IMR-90 (cell line): ENCODE measurements around the gene TOP3B. TPM values are rescaled to one million over a fixed set of nuclear protein-coding genes. Genes with fewer than 3 reads are reported as not detected.

Experiments
- ATAC-seq: fragments of 200-7000 bp; cut with Tn5 transposase; 2 replicates; pipeline ENCODE4 v1.9.1; 2020; ENCODE audit warnings: low read depth, mild to moderate bottlenecking, moderate library complexity
- BruUV-seq: library from RNA; stranded (reverse); fragments of 400-500 nt; replicated peaks from 2 replicates; lab custom pipeline; 2021; lab: Mats Ljungman, UMichigan
- CTCF ChIA-PET: fragments of 300-600 bp; formaldehyde crosslinking; extraction: SDS; loops from one replicate; lab custom pipeline; 2021; ENCODE audit warnings: antibody characterized with exemption; lab: Yijun Ruan, JAX
- POLR2A ChIA-PET: fragments of 300-600 bp; sonication (Branson Sonifier 250); formaldehyde crosslinking; loops from one replicate; lab custom pipeline; 2022; ENCODE audit warnings: antibody characterized with exemption; ENCODE audit not compliant: unreplicated experiment; lab: Charles Lee
- DNase-seq: peaks from one replicate; pipeline ENCODE4 v3.0.0; 2013
- H2AFZ ChIP-seq: replicated peaks from 2 replicates; pipeline ENCODE3; 2013; ENCODE audit warnings: low read length, mild to moderate bottlenecking; ENCODE audit not compliant: poor library complexity
- H2AK5ac ChIP-seq: 2 replicates; pipeline ENCODE4 v1.6.1; 2013; ENCODE audit warnings: low read depth, low read length, inconsistent platforms
- H2AK9ac ChIP-seq: replicated peaks from 2 replicates; pipeline ENCODE3; 2013; ENCODE audit warnings: mild to moderate bottlenecking, low read depth, low read length, moderate library complexity; ENCODE audit not compliant: poor library complexity
- H2BK120ac ChIP-seq: 2 replicates; pipeline ENCODE4 v1.6.1; 2013; ENCODE audit warnings: low read depth, low read length, inconsistent platforms
- H2BK15ac ChIP-seq: 3 replicates; pipeline ENCODE4 v1.6.1; 2013; ENCODE audit warnings: low read depth, low read length, inconsistent platforms
- H2BK20ac ChIP-seq: 2 replicates; pipeline ENCODE4 v1.6.1; 2013; ENCODE audit warnings: low read depth, mild to moderate bottlenecking, inconsistent platforms, low read length, moderate library complexity
- H2BK5ac ChIP-seq: 2 replicates; pipeline ENCODE4 v1.6.1; 2013; ENCODE audit warnings: mild to moderate bottlenecking, low read depth, low read length, inconsistent platforms; ENCODE audit not compliant: poor library complexity, severe bottlenecking
- H3K14ac ChIP-seq: replicated peaks from 2 replicates; pipeline ENCODE4 v1.6.1; 2013; ENCODE audit warnings: low read depth, low read length, inconsistent platforms
- H3K18ac ChIP-seq: 2 replicates; pipeline ENCODE4 v1.6.1; 2013; ENCODE audit warnings: low read depth, low read length, control low read depth
- H3K23ac ChIP-seq: 2 replicates; pipeline ENCODE4 v1.6.1; 2013; ENCODE audit warnings: low read depth, low read length, inconsistent platforms
- H3K27ac ChIP-seq: 2 replicates; pipeline ENCODE4 v1.5.1; 2013; ENCODE audit warnings: mild to moderate bottlenecking, control low read depth, low read length; ENCODE audit not compliant: insufficient read depth
- H3K27me3 ChIP-seq: 2 replicates; pipeline ENCODE4 v1.6.1; 2013; ENCODE audit warnings: low read length; ENCODE audit not compliant: control insufficient read depth, insufficient read depth
- H3K36me3 ChIP-seq: 2 replicates; pipeline ENCODE4 v1.6.1; 2013; ENCODE audit warnings: low read length, mixed read lengths; ENCODE audit not compliant: control insufficient read depth, insufficient read depth
- H3K4ac ChIP-seq: 2 replicates; pipeline ENCODE4 v1.6.1; 2013; ENCODE audit warnings: low read depth, low read length, inconsistent platforms
- H3K4me1 ChIP-seq: 2 replicates; pipeline ENCODE4 v1.6.1; 2013; ENCODE audit warnings: low read length, mixed read lengths; ENCODE audit not compliant: control insufficient read depth, insufficient read depth
- H3K4me2 ChIP-seq: 2 replicates; pipeline ENCODE4 v1.6.1; 2013; ENCODE audit warnings: low read depth, mild to moderate bottlenecking, control low read depth, low read length, moderate library complexity
- H3K4me3 ChIP-seq: 2 replicates; pipeline ENCODE4 v1.5.1; 2013; ENCODE audit warnings: low read depth, mild to moderate bottlenecking, control low read depth, low read length, moderate library complexity; ENCODE audit not compliant: insufficient read depth
- H3K56ac ChIP-seq: 2 replicates; pipeline ENCODE4 v1.6.1; 2013; ENCODE audit warnings: low read length, inconsistent platforms; ENCODE audit not compliant: insufficient read depth; ENCODE audit errors: extremely low read depth
- H3K79me1 ChIP-seq, 2 experiments: 2 replicates each; pipeline ENCODE4 v1.6.1; 2013; ENCODE audit warnings: low read length in 2 of 2, inconsistent platforms in 1 of 2, low read depth in 1 of 2
- H3K9ac ChIP-seq: 2 replicates; pipeline ENCODE4 v1.6.1; 2013; ENCODE audit warnings: low read depth, low read length, control low read depth
- H3K9me1 ChIP-seq: 2 replicates; pipeline ENCODE4 v1.6.1; 2013; ENCODE audit warnings: low read length, inconsistent platforms; ENCODE audit not compliant: insufficient read depth
- H3K9me3 ChIP-seq: 2 replicates; pipeline ENCODE4 v1.6.1; 2013; ENCODE audit warnings: low read length; ENCODE audit not compliant: control insufficient read depth, insufficient read depth
- H4K20me1 ChIP-seq: 2 replicates; pipeline ENCODE4 v1.6.1; 2013; ENCODE audit warnings: low read length, inconsistent platforms; ENCODE audit not compliant: insufficient read depth
- H4K5ac ChIP-seq: 2 replicates; pipeline ENCODE4 v1.6.1; 2013; ENCODE audit warnings: mild to moderate bottlenecking, low read depth, low read length, control low read depth
- H4K8ac ChIP-seq, 2 experiments: 2 replicates each; pipeline ENCODE4 v1.6.1; 2013; ENCODE audit warnings: low read depth in 2 of 2, low read length in 2 of 2, control low read depth in 1 of 2, inconsistent platforms in 1 of 2
- H4K91ac ChIP-seq: 2 replicates; pipeline ENCODE4 v1.6.1; 2013; ENCODE audit warnings: low read depth, low read length, inconsistent platforms; ENCODE audit not compliant: insufficient read depth
- BHLHE40 ChIP-seq: fragments of 150-350 bp; IDR thresholded peaks from 2 replicates; pipeline ENCODE4 v1.6.1; 2016; ENCODE audit warnings: mild to moderate bottlenecking, low read depth, low read length
- CEBPB ChIP-seq: IDR thresholded peaks from 2 replicates; pipeline ENCODE4 v1.6.1; 2012; ENCODE audit warnings: low read depth, low read length, improper control_type of control experiment
- CHD1 ChIP-seq: IDR thresholded peaks from 2 replicates; pipeline ENCODE4 v1.6.1; 2012; ENCODE audit warnings: low read depth, low read length, improper control_type of control experiment
- CTCF ChIP-seq: conservative IDR thresholded peaks from 2 replicates; pipeline ENCODE4 v1.5.1; 2012; ENCODE audit warnings: mild to moderate bottlenecking, low read depth, low read length, improper control_type of control experiment
- FOS ChIP-seq: fragments of 150-350 bp; IDR thresholded peaks from 2 replicates; pipeline ENCODE4 v1.6.1; 2016; ENCODE audit warnings: low read depth, low read length
- MAFK ChIP-seq: IDR thresholded peaks from 2 replicates; pipeline ENCODE4 v1.6.1; 2012; ENCODE audit warnings: low read depth, low read length, improper control_type of control experiment
- MAZ ChIP-seq: IDR thresholded peaks from 2 replicates; pipeline ENCODE4 v1.6.1; 2012; ENCODE audit warnings: low read depth, mild to moderate bottlenecking, low read length, improper control_type of control experiment, moderate library complexity, borderline replicate concordance
- MXI1 ChIP-seq: IDR thresholded peaks from 2 replicates; pipeline ENCODE4 v1.6.1; 2012; ENCODE audit warnings: low read depth, mild to moderate bottlenecking, low read length, moderate library complexity, borderline replicate concordance
- NFE2L2 ChIP-seq: fragments of 150-350 bp; IDR thresholded peaks from 2 replicates; pipeline ENCODE4 v1.6.1; 2016; ENCODE audit warnings: low read depth, mild to moderate bottlenecking, low read length
- POLR2A ChIP-seq: IDR thresholded peaks from 2 replicates; pipeline ENCODE4 v1.6.1; 2012; ENCODE audit warnings: mild to moderate bottlenecking, low read depth, low read length
- RAD21 ChIP-seq: IDR thresholded peaks from 2 replicates; pipeline ENCODE4 v1.6.1; 2012; ENCODE audit warnings: low read length, improper control_type of control experiment
- RCOR1 ChIP-seq: IDR thresholded peaks from 2 replicates; pipeline ENCODE4 v1.6.1; 2012; ENCODE audit warnings: mild to moderate bottlenecking, low read length, improper control_type of control experiment; ENCODE audit not compliant: insufficient replicate concordance
- RFX5 ChIP-seq: IDR thresholded peaks from 2 replicates; pipeline ENCODE4 v1.8.0; 2012; ENCODE audit warnings: low read depth, mild to moderate bottlenecking, low read length, moderate library complexity
- SMC3 ChIP-seq: fragments of 150-350 bp; IDR thresholded peaks from 2 replicates; pipeline ENCODE4 v1.6.1; 2016; ENCODE audit warnings: low read depth, mild to moderate bottlenecking, antibody characterized with exemption, low read length, moderate library complexity
- USF2 ChIP-seq: fragments of 150-350 bp; IDR thresholded peaks from 2 replicates; pipeline ENCODE4 v1.6.1; 2017; ENCODE audit warnings: mild to moderate bottlenecking, antibody characterized with exemption, low read length, low read depth
- WGBS, 2 experiments: methylation state at CpG; one replicate each; pipeline versions ENCODE4 v1.1.5 to v1.1.7; 2013; ENCODE audit warnings: missing lambda C conversion rate in 2 of 2; ENCODE audit not compliant: insufficient read length in 1 of 2; ENCODE audit errors: extremely low coverage in 2 of 2; 5-methylcytosine and 5-hydroxymethylcytosine counted together
- dilution Hi-C: fragments of 300-500 bp; cut with HindIII; formaldehyde crosslinking; loops from one replicate; pipeline ENCODE4 v1.14.3; 2018; ENCODE audit warnings: low sequenced_read_pairs; ENCODE audit not compliant: unreplicated experiment
- in situ Hi-C: fragments of 300-500 bp; cut with MboI; formaldehyde crosslinking; loops from 3 replicates; pipeline ENCODE4 v1.14.3; 2019; ENCODE audit warnings: low sequenced_read_pairs, inconsistent platforms, mixed read lengths
- intact Hi-C: fragments of 100-400 bp; cut with micrococcal nuclease; formaldehyde crosslinking; loops from 2 replicates; pipeline ENCODE4 v1.10.0; 2022
- polyA plus RNA-seq, 3 experiments: library from polyadenylated mRNA; depleted of rRNA; stranded (reverse); fragments of >200 nt; gene quantifications; 2 replicates each; pipeline ENCODE4 v1.2.3, GENCODE V29; 2012; ENCODE audit warnings: low replicate concordance in 1 of 3
- total RNA-seq: library from RNA; depleted of rRNA; stranded (reverse); fragments of >200 nt; gene quantifications from 2 replicates; pipeline ENCODE4 v1.2.3, GENCODE V29; 2012

Gene TOP3B
- total and polyA plus RNA-seq, 2 of the 4 experiments (the other 2 are of a cell fraction), result 23.0 to 23.5 TPM

GRCh38 chr22:21974058-21974649, 8.4 kb downstream of the TOP3B start:
- TF ChIP-seq CEBPB (no peak), MXI1 (no peak), NFE2L2 (no peak), SMC3 (no peak), RFX5 (no peak), BHLHE40 (no peak), RAD21 (no peak), CTCF (no peak), FOS (no peak), CHD1 (no peak), RCOR1 (no peak), POLR2A (no peak), USF2 (no peak), MAFK (no peak), MAZ (no peak)
- H2BK120ac ChIP-seq, result no peak overlapping the region
- no peak overlapping the region for H2BK20ac ChIP-seq
- H4K91ac ChIP-seq, result no peak overlapping the region
- H2BK15ac ChIP-seq, result no peak overlapping the region
- no peak overlapping the region for H4K8ac ChIP-seq
- H3K27ac ChIP-seq, result no peak overlapping the region
- H3K27me3 ChIP-seq, result no peaks in the 10 kb centered on the region
- ChIA-PET POLR2A (no interaction called here), CTCF (no interaction called here)
- no peak overlapping the region for H3K4me2 ChIP-seq
- peaks cover 35 to 60% of the 10 kb centered on the region in 2 experiments for H3K79me1 ChIP-seq
- no peak overlapping the region for H3K9ac ChIP-seq
- 100% methylated on average over 6 of the region's 12 CpGs; no CpG with 5 or more reads in 1 of the 2 experiments for WGBS, 2 experiments
- peaks cover 60% of the 10 kb centered on the region for H3K36me3 ChIP-seq
- no peak overlapping the region for H2AFZ ChIP-seq
- no peak overlapping the region for H3K4ac ChIP-seq
- no peaks in the 10 kb centered on the region for H3K4me1 ChIP-seq
- no peak overlapping the region for H2BK5ac ChIP-seq
- no peak overlapping the region for H4K5ac ChIP-seq
- DNase-seq (no peak), ATAC-seq (no peak)
- dilution Hi-C loops (no loop called here), intact Hi-C loops (no loop called here), in situ Hi-C loops (no loop called here)
- no peak overlapping the region for H3K23ac ChIP-seq
- no peak overlapping the region for H2AK9ac ChIP-seq
- no peak overlapping the region for H3K4me3 ChIP-seq
- no peak overlapping the region for H3K56ac ChIP-seq
- H3K14ac ChIP-seq, result no peak overlapping the region
- no TSS peak for BruUV-seq
- no peaks in the 10 kb centered on the region for H3K9me3 ChIP-seq
- H2AK5ac ChIP-seq, result no peak overlapping the region
- peaks cover 38% of the 10 kb centered on the region for H4K20me1 ChIP-seq
- peaks cover 4% of the 10 kb centered on the region; the same call in 1 of the 2 replicates for H3K9me1 ChIP-seq
- H3K18ac ChIP-seq, result no peak overlapping the region
